HG03457 (cell line): Measurements from ENCODE around the gene MRPL34.
"Not testable (repeated sequence)": the region's sequence is repeated elsewhere in the genome, so short reads cannot be mapped to it uniquely, and the experiment has no call there.

Source experiments
- ATAC-seq: cut with Tn5 transposase; IDR thresholded peaks from one replicate; pipeline ENCODE4 v1.9.1; 2021; ENCODE audit warnings: moderate number of reproducible peaks; ENCODE audit not compliant: unreplicated experiment

MRPL34 gene

GRCh38 chr19:17285415-17286135 lies 20.1 kb upstream of the MRPL34 start:
- ATAC-seq, result no peak

- ATAC-seq, result no peak
Observed at GRCh38 chr19:17286263-17286662, 19.4 kb upstream of the MRPL34 start.

GRCh38 chr19:17286752-17287151 lies 18.9 kb upstream of the MRPL34 start:
- ATAC-seq, result no peak

- ATAC-seq, result no peak
Observed at GRCh38 chr19:17289489-17289888, 16.2 kb upstream of the MRPL34 start.

GRCh38 chr19:17292301-17293074 lies 13.2 kb upstream of the MRPL34 start:
- no peak for ATAC-seq

- ATAC-seq, result no peak
Observed at GRCh38 chr19:17293605-17294004, 12.1 kb upstream of the MRPL34 start.

- ATAC-seq, result no peak
Observed at GRCh38 chr19:17294051-17294891, 11.4 kb upstream of the MRPL34 start.

GRCh38 chr19:17295551-17295950 lies 10.1 kb upstream of the MRPL34 start:
- not testable (repeated sequence) for ATAC-seq

- ATAC-seq, result no peak
Observed at GRCh38 chr19:17296273-17296672, 9.4 kb upstream of the MRPL34 start.

- no peak for ATAC-seq
Observed at GRCh38 chr19:17296976-17297375, 8.7 kb upstream of the MRPL34 start.

GRCh38 chr19:17300992-17301619 lies 4.6 kb upstream of the MRPL34 start:
- ATAC-seq, result no peak

- no peak for ATAC-seq
Observed at GRCh38 chr19:17302391-17303166, 3.1 kb upstream of the MRPL34 start.

GRCh38 chr19:17303167-17303939 lies 2.3 kb upstream of the MRPL34 start, which contains the start of gene ABHD8:
Gene ABHD8, minus strand, starts transcription at chr19:17303425. Its CDS starts 1,809 bp downstream, at chr19:17301616.
- peak; percentile 32 for ATAC-seq

GRCh38 chr19:17303940-17304267 lies 1.8 kb upstream of the MRPL34 start:
- no peak for ATAC-seq

- no peak for ATAC-seq
Observed at GRCh38 chr19:17304386-17305215, 1.1 kb upstream of the MRPL34 start.

- ATAC-seq, result no peak
Observed at GRCh38 chr19:17305216-17305516, 506 bp upstream of the MRPL34 start.

- no peak for ATAC-seq
Observed at GRCh38 chr19:17306285-17306714, 628 bp downstream of the MRPL34 start.

GRCh38 chr19:17307876-17308377 lies 2.3 kb downstream of the MRPL34 start:
- ATAC-seq, result no peak
